ENCODE measurements around the gene BCL2L2. TPM values are rescaled to one million over a fixed set of nuclear protein-coding genes. Genes with fewer than 3 reads are reported as not detected.

BCL2L2 gene
- total and polyA plus RNA-seq, 9 of the 15 experiments (the other 6 are each of a cell fraction or from before 2014, with no cell fraction given): 2.6 to 32.5 (median 14.7) TPM

DNA sequence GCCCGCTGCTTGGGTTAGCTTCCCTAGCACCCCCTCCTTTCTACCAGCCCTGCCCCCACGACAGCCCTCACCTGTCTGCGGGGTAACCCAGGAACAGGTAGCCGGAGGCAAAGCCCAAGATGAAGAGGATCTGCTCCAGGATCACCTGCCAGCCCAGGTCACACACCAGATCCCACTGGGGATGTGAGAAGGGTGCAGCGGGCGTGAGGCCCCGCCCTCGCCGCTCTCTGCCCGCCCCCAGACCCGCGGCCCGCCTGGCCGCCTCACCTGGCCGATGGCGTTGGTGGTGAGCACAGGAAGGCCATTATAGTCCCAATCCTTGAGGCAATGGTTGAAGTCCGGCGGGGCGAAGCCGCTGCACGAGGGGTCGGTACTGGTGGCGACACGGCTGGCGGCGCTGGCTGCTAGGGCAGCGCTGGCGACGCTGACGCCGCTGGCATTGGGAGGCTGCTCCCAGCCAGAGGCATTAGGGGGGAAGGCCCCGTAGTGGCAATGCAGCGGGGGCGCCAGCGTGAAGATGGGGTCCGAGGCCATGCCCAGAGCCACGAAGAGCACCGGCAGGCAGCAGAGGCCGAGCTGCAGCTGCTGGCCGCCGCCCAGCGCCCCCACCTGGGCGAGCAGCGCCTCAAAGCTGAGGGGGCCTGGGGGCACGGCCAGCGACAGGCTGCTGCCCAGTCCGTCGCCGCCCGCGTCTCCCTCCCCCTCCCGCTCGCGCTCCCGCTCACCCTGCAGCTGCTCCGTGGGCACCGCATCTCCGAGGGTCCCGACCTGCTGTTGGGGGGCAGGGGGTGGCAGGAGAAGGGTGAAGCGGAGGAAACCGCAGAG, 45.3 kb downstream of the BCL2L2 start:
- no peaks in the 10 kb centered on the region for H3K9me3 ChIP-seq (replicated peaks; ENCODE audit: control insufficient read depth, insufficient read depth, low read depth, low read length)
- in situ Hi-C loops (cut with MboI) (no loop called here), intact Hi-C loops (cut with micrococcal nuclease) (no loop called here)
- FAIRE-seq (no peak), ATAC-seq (peak; percentile 61), DNase-seq (ENCODE audit: extremely low read depth in 1 of 4, low spot score in 3 of 4) (peak in 2 of 4 experiments; percentile 27 to 28)
- no peak overlapping the region for H3K27ac ChIP-seq (ENCODE audit: extremely low read depth, low read depth, low read length)
- H3K4me2 ChIP-seq (ENCODE audit: insufficient read depth, low read length): no peak overlapping the region
- H3K4me1 ChIP-seq (replicated peaks in 1 of 2; ENCODE audit: control insufficient read depth in 2 of 2, insufficient read depth in 2 of 2, low read length in 2 of 2): peaks cover 0 to 18% of the 10 kb centered on the region in 2 experiments; a peak in 2 of 5 replicates
- no peak overlapping the region for H2AFZ ChIP-seq (ENCODE audit: low read depth, low read length)
- peaks cover 15 to 38% of the 10 kb centered on the region in 2 experiments for H3K27me3 ChIP-seq (ENCODE audit: control insufficient read depth in 2 of 2, insufficient read depth in 2 of 2, low read length in 2 of 2)
- no peaks in the 10 kb centered on the region for H3K9me1 ChIP-seq (ENCODE audit: control insufficient read depth, insufficient read depth, low read length)
- H3K36me3 ChIP-seq (ENCODE audit: control insufficient read depth, insufficient read depth, low read length): no peaks in the 10 kb centered on the region
- CTCF ChIA-PET (ENCODE audit: low intra/inter-chr PET ratio): interaction anchor here (0.7 kb wide), 1 partner anchor 98 kb away, joined by 4 read pairs; no protein-coding TSS in a partner anchor
- no peak overlapping the region for H3K4me3 ChIP-seq
- 16% methylated on average over 23 of the region's 61 CpGs for WGBS (ENCODE audit: insufficient coverage, low coverage, missing lambda C conversion rate)
- POLR2A ChIA-PET: no interaction called here
- H3K79me2 ChIP-seq (ENCODE audit: control insufficient read depth, insufficient read depth, low read length): no peaks in the 10 kb centered on the region
- no peak overlapping the region for H3K9ac ChIP-seq (ENCODE audit: insufficient read depth in 1 of 2, low read depth in 2 of 2, low read length in 2 of 2)
- no peaks in the 10 kb centered on the region; the same call in 1 of the 2 replicates for H4K20me1 ChIP-seq (replicated peaks; ENCODE audit: control insufficient read depth, insufficient read depth, low read length)
- 0 out of 6 replicates have a peak, but pooled peaks of 1 of the 3 experiments have one; percentile 5 for TF ChIP-seq CTCF (IDR thresholded peaks at IDR 0.05 in 2 of 3, conservative IDR thresholded peaks at IDR 0.05 in 1 of 3; ENCODE audit: insufficient read depth in 2 of 3, low read depth in 1 of 3, low read length in 3 of 3)
- no peak for TF ChIP-seq POLR2G (IDR thresholded peaks at IDR 0.05; ENCODE audit: low read depth, low read length)
- peak; percentile 15 for TF ChIP-seq CTCFL (IDR thresholded peaks at IDR 0.05; ENCODE audit: borderline replicate concordance, insufficient read depth, low read depth, low read length, poor library complexity, severe bottlenecking)
- BruUV-seq (replicated peaks): no TSS peak

Data from K562 (cell line).